Ovary (tissue), 3 donors: ENCODE measurements around the gene CMIP.

Experiments used
- EP300 ChIP-seq: sonication (generic); formaldehyde crosslinking; IDR thresholded peaks from one replicate; pipeline ENCODE4 v1.6.1; 2017; ENCODE audit warnings: antibody characterized with exemption
- POLR2A ChIP-seq: fragments of 450-650 bp; IDR thresholded peaks from one replicate; pipeline ENCODE4 v1.6.1; 2017; ENCODE audit warnings: antibody characterized with exemption, mild to moderate bottlenecking, moderate library complexity
- TF ChIP-seq, protein P1 (sequence below), 3 donors: fragments of 450-650 bp in 2 of 3; fragments of 200-600 bp in 1 of 3; IDR thresholded peaks; one replicate each; pipeline versions ENCODE4 v1.5.1 to v1.8.0; 2016 to 2022; ENCODE audit warnings: antibody characterized with exemption in 3 of 3, mild to moderate bottlenecking in 1 of 3
- donor health status: DM: no; HTN: no; CAD: no.

DNA sequence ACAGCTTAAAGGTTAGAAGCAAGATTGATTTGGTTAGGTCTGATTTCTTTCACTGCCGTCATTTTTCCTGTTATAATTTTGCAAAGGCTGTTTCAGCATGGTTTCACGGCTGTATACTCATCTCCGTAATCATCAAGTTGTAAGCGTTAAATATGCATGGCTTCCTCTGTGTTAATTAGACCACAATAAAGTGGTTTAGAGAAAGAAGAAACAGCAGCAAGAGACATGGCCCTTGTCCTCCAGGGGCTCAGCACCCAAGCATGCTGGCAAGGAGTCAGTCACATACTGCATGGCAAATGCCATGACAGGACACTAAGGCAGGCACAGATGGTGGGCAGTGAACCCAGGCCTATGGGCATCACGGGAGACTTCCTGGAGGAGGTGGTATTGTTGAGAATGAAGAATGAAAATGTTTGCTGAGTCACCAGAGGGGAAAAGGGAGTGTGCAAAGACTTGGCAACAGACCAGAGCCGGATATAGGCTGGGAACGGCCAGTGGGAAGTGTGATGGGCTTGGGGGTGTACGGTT, 273.1 kb downstream of the CMIP start:
- TF ChIP-seq, protein P1, sequence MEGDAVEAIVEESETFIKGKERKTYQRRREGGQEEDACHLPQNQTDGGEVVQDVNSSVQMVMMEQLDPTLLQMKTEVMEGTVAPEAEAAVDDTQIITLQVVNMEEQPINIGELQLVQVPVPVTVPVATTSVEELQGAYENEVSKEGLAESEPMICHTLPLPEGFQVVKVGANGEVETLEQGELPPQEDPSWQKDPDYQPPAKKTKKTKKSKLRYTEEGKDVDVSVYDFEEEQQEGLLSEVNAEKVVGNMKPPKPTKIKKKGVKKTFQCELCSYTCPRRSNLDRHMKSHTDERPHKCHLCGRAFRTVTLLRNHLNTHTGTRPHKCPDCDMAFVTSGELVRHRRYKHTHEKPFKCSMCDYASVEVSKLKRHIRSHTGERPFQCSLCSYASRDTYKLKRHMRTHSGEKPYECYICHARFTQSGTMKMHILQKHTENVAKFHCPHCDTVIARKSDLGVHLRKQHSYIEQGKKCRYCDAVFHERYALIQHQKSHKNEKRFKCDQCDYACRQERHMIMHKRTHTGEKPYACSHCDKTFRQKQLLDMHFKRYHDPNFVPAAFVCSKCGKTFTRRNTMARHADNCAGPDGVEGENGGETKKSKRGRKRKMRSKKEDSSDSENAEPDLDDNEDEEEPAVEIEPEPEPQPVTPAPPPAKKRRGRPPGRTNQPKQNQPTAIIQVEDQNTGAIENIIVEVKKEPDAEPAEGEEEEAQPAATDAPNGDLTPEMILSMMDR (IDR thresholded peaks at IDR 0.05): no peak
- TF ChIP-seq POLR2A (no peak), EP300 (no peak)
